ENCODE data around the gene ANKFY1.

The ANKFY1 gene

GRCh38 chr17:4177806-4178205 is 86.0 kb downstream of the ANKFY1 start:
- Histone ChIP-seq H3K4me3 (ENCODE audit: low read depth, low read length) (no peak overlapping the region), H3K36me3 (ENCODE audit: control insufficient read depth in 2 of 2, insufficient read depth in 1 of 2, low read length in 2 of 2) (peaks cover 51 to 96% of the 10 kb centered on the region in 2 experiments), H3K9me3 (ENCODE audit: control insufficient read depth, insufficient read depth, low read depth, low read length) (no peaks in the 10 kb centered on the region), H3K27ac (ENCODE audit: extremely low read depth, low read depth, low read length) (no peak overlapping the region), H3K4me1 (ENCODE audit: control insufficient read depth, insufficient read depth, low read length) (no peaks in the 10 kb centered on the region)
- TF ChIP-seq ZNF626 (tag by site-specific recombination; IDR thresholded peaks at IDR 0.05) = no peak
- no peak for TF ChIP-seq IKZF3 (tag by site-specific recombination; IDR thresholded peaks at IDR 0.05)
- no peak for TF ChIP-seq ZNF529 (tag by site-specific recombination; IDR thresholded peaks at IDR 0.05; ENCODE audit: insufficient replicate concordance)
- TF ChIP-seq ZNF560 (tag by site-specific recombination; IDR thresholded peaks at IDR 0.05; ENCODE audit: borderline replicate concordance) = no peak
- no peak for TF ChIP-seq ZBTB26 (tag by site-specific recombination; optimal IDR thresholded peaks at IDR 0.05)
- TF ChIP-seq ZNF146 (tag by site-specific recombination; IDR thresholded peaks at IDR 0.05) = no peak
- TF ChIP-seq ZNF747 (tag by site-specific recombination; IDR thresholded peaks at IDR 0.05) = no peak
- CTCF ChIA-PET = no interaction called here
- POLR2A ChIA-PET = no interaction called here

- Histone ChIP-seq H3K27ac (ENCODE audit: extremely low read depth, low read depth, low read length) (peak overlapping the region; percentile 11; the same call in 1 of the 2 replicates), H3K36me3 (ENCODE audit: control insufficient read depth in 2 of 2, insufficient read depth in 1 of 2, low read length in 2 of 2) (peaks cover 60 to 96% of the 10 kb centered on the region in 2 experiments), H3K4me1 (ENCODE audit: control insufficient read depth, insufficient read depth, low read length) (no peaks in the 10 kb centered on the region), H3K4me3 (ENCODE audit: low read depth, low read length) (no peak overlapping the region), H3K9me3 (ENCODE audit: control insufficient read depth, insufficient read depth, low read depth, low read length) (no peaks in the 10 kb centered on the region)
- ChIA-PET CTCF (interaction anchor here (0.6 kb wide), 1 partner anchor 216 kb away, joined by 4 read pairs; no protein-coding TSS in a partner anchor), POLR2A (interaction anchor here (1.4 kb wide), 1 partner anchor 34 kb away, joined by 6 read pairs; the partner anchor contains the start of genes CYB5D2 and ZZEF1)
- TF ChIP-seq RBAK (tag by site-specific recombination; IDR thresholded peaks at IDR 0.05) (no peak), ZBTB11 (tag by site-specific recombination; conservative IDR thresholded peaks at IDR 0.05; ENCODE audit: low read depth) (peak; percentile 37; the same call in 1 of the 2 replicates)
These were observed 86.8 kb downstream of the ANKFY1 start for GRCh38 chr17:4176808-4177472.

GRCh38 chr17:4175921-4176807 is 87.6 kb downstream of the ANKFY1 start:
- no peak overlapping the region for H3K4me3 ChIP-seq (ENCODE audit: low read depth, low read length)
- H3K27ac ChIP-seq (ENCODE audit: extremely low read depth, low read depth, low read length) = peak overlapping the region; percentile 11; the same call in 1 of the 2 replicates
- no peak for TF ChIP-seq ZNF660 (tag by site-specific recombination; IDR thresholded peaks at IDR 0.05)
- no peak for TF ChIP-seq ZNF24 (tag by site-specific recombination; IDR thresholded peaks at IDR 0.05)
- no peak for TF ChIP-seq BCL11B (tag by site-specific recombination; IDR thresholded peaks at IDR 0.05; ENCODE audit: low read depth)
- H3K36me3 ChIP-seq (ENCODE audit: control insufficient read depth in 2 of 2, insufficient read depth in 1 of 2, low read length in 2 of 2) = peaks cover 62 to 96% of the 10 kb centered on the region in 2 experiments
- no peaks in the 10 kb centered on the region for H3K9me3 ChIP-seq (ENCODE audit: control insufficient read depth, insufficient read depth, low read depth, low read length)
- ChIA-PET POLR2A (interaction anchor here (1.4 kb wide), 1 partner anchor 33 kb away, joined by 6 read pairs; the partner anchor contains the start of genes CYB5D2 and ZZEF1), CTCF (no interaction called here)
- H3K4me1 ChIP-seq (ENCODE audit: control insufficient read depth, insufficient read depth, low read length) = no peaks in the 10 kb centered on the region

Data from HEK293 (cell line).